Kidney (tissue), 14 donors: ENCODE results near the gene ZGPAT. TPM values are rescaled to one million over a fixed set of nuclear protein-coding genes. Genes with fewer than 3 reads are reported as not detected.
"Not testable (repeated sequence)": the region's sequence is repeated elsewhere in the genome, so short reads cannot be mapped to it uniquely, and the experiment has no call there.

Experiments used
- DNase-seq, 5 donors: peaks; one replicate each; pipeline ENCODE4 v3.0.0-alpha.2; 2013 to 2020
- FAIRE-seq: peaks from 2 replicates; lab custom pipeline; 2012; peaks lifted over from hg19 to GRCh38; lab: Jason Lieb, UNC
- H3K27ac ChIP-seq, 2 donors: one replicate each; pipeline ENCODE4 v1.7.0; 2013; ENCODE audit warnings: low read depth in 2 of 2, low read length in 2 of 2, inconsistent platforms in 1 of 2
- H3K27me3 ChIP-seq: one replicate; pipeline ENCODE4 v1.7.1; 2013; ENCODE audit warnings: low read length, inconsistent platforms; ENCODE audit not compliant: control insufficient read depth, insufficient read depth
- H3K36me3 ChIP-seq, 3 donors: one replicate each; pipeline versions ENCODE4 v1.7.0 to v1.7.1; 2013; ENCODE audit warnings: low read length in 3 of 3, control low read depth in 1 of 3, inconsistent platforms in 1 of 3; ENCODE audit not compliant: insufficient read depth in 3 of 3, control insufficient read depth in 2 of 3
- H3K4me1 ChIP-seq, 3 donors: one replicate each; pipeline versions ENCODE4 v1.7.0 to v1.7.1; 2013; ENCODE audit warnings: low read length in 3 of 3, inconsistent platforms in 1 of 3, low read depth in 1 of 3; ENCODE audit not compliant: control insufficient read depth in 2 of 3, insufficient read depth in 2 of 3
- H3K4me3 ChIP-seq, 3 donors: one replicate each; pipeline versions ENCODE4 v1.7.0 to v1.8.1; 2013; ENCODE audit warnings: low read length in 3 of 3, control low read depth in 1 of 3, inconsistent platforms in 1 of 3
- H3K9ac ChIP-seq, 3 donors: one replicate each; pipeline versions ENCODE4 v1.7.0 to v1.7.1; 2013; ENCODE audit warnings: low read length in 3 of 3, control low read depth in 1 of 3, inconsistent platforms in 1 of 3
- H3K9me3 ChIP-seq, 3 donors: one replicate each; pipeline versions ENCODE4 v1.7.0 to v1.7.1; 2013; ENCODE audit warnings: low read length in 3 of 3, control low read depth in 1 of 3, inconsistent platforms in 1 of 3; ENCODE audit not compliant: control insufficient read depth in 2 of 3, insufficient read depth in 1 of 3
- intact Hi-C: fragments of 100-400 bp; cut with DNase I; formaldehyde crosslinking; loops from one replicate; pipeline ENCODE4 v1.11.1; 2022
- polyA plus RNA-seq: library from polyadenylated mRNA; stranded (reverse); fragments of 350-450 nt; fragmentation: Illumina TruSeq; extraction: RNeasy Lipid Tissue Mini Kit (QIAGEN cat#74804); gene quantifications from one replicate; pipeline ENCODE4 v1.2.3, GENCODE V29; 2014; ENCODE audit warnings: low read depth, low replicate concordance; ENCODE audit not compliant: insufficient read depth
- total RNA-seq: library from RNA; stranded (reverse); fragmentation: NEBNext Ultra II Directional; extraction: Animal tissue kit (Norgen Biotek cat#: 25700); gene quantifications from one replicate; pipeline ENCODE4 v1.2.1, GENCODE V29; 2021
- TF ChIP-seq, protein P1 (sequence below): IDR thresholded peaks from 3 replicates; pipeline ENCODE4 v1.5.1; 2012; ENCODE audit warnings: mild to moderate bottlenecking, moderate library complexity, borderline replicate concordance; ENCODE audit not compliant: insufficient read depth; ENCODE audit errors: extremely low read depth
- donor health status: control.
- donor health status: control.
- donor health status: control.
- donor health status: control.
- donor health status: control.
- donor health status: DM: yes; HTN: yes; CAD: no.
- donor health status: Normal renal cell carcinoma (clear cell type).

Gene ZGPAT
- total and polyA plus RNA-seq, 2 donors from 2014 or later = 30.5 to 39.6 TPM

DNA sequence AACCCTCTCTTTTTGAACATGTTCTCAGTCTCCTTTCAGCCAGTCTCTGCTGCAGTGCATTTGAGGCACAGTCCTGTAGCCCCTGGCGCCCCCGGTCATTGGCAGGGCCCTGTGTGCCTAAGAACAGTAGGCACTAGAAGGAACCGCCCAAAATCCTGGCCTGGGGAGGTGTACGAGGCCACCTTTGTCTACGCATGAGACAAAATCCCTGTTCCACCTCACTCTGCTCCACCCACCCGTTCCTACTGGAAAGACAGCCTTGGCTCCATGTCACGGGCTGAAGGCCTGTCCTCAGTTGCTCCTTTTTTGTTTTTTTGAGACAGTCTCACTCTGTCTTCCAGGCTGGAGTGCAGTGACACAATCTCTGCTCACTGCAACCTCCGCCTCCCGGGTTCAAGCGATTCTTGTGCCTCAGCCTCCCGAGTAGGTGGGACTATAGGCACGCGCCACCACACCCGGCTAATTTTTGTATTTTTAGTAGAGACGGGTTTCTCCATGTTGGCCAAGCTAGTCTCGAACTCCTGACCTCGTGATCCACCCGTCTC is 22.4 kb downstream of the ZGPAT start:
- FAIRE-seq, intact Hi-C loops, H3K36me3 ChIP-seq, H3K27ac ChIP-seq, H3K9me3 ChIP-seq, DNase-seq, H3K4me3 ChIP-seq, H3K27me3 ChIP-seq, H3K9ac ChIP-seq: not testable (repeated sequence)
- peaks cover 0 to 17% (median 6%) of the 10 kb centered on the region in 3 donors for H3K4me1 ChIP-seq

DNA sequence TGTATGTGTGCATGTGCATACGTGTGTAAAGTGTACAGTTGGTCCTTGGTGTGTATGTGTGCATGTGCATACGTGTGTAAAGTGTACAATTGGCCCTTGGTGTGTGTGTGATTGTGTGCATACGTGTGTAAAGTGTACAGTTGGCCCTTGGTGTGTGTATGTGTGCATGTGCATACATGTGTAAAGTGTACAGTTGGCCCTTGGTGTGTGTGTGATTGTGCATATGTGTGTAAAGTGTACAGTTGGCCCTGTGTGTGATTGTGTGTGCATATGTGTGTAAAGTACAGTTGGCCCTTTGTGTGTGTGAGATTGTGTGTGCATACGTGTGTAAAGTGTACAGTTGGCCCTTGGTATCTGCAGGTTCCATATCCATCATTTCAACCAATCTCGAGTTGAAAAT is 23.6 kb downstream of the ZGPAT start:
- Histone ChIP-seq H3K4me1 (peaks cover 0 to 17% (median 6%) of the 10 kb centered on the region in 3 donors), H3K9ac (no peak overlapping the region), H3K9me3 (no peaks in the 10 kb centered on the region), H3K4me3 (no peak overlapping the region), H3K27me3 (no peaks in the 10 kb centered on the region), H3K27ac (no peak overlapping the region), H3K36me3 (peaks cover 4 to 8% (median 6%) of the 10 kb centered on the region in 3 donors)
- intact Hi-C loops = no loop called here
- no peak for DNase-seq
- TF ChIP-seq, protein P1, sequence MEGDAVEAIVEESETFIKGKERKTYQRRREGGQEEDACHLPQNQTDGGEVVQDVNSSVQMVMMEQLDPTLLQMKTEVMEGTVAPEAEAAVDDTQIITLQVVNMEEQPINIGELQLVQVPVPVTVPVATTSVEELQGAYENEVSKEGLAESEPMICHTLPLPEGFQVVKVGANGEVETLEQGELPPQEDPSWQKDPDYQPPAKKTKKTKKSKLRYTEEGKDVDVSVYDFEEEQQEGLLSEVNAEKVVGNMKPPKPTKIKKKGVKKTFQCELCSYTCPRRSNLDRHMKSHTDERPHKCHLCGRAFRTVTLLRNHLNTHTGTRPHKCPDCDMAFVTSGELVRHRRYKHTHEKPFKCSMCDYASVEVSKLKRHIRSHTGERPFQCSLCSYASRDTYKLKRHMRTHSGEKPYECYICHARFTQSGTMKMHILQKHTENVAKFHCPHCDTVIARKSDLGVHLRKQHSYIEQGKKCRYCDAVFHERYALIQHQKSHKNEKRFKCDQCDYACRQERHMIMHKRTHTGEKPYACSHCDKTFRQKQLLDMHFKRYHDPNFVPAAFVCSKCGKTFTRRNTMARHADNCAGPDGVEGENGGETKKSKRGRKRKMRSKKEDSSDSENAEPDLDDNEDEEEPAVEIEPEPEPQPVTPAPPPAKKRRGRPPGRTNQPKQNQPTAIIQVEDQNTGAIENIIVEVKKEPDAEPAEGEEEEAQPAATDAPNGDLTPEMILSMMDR = no peak
- FAIRE-seq = no peak

DNA sequence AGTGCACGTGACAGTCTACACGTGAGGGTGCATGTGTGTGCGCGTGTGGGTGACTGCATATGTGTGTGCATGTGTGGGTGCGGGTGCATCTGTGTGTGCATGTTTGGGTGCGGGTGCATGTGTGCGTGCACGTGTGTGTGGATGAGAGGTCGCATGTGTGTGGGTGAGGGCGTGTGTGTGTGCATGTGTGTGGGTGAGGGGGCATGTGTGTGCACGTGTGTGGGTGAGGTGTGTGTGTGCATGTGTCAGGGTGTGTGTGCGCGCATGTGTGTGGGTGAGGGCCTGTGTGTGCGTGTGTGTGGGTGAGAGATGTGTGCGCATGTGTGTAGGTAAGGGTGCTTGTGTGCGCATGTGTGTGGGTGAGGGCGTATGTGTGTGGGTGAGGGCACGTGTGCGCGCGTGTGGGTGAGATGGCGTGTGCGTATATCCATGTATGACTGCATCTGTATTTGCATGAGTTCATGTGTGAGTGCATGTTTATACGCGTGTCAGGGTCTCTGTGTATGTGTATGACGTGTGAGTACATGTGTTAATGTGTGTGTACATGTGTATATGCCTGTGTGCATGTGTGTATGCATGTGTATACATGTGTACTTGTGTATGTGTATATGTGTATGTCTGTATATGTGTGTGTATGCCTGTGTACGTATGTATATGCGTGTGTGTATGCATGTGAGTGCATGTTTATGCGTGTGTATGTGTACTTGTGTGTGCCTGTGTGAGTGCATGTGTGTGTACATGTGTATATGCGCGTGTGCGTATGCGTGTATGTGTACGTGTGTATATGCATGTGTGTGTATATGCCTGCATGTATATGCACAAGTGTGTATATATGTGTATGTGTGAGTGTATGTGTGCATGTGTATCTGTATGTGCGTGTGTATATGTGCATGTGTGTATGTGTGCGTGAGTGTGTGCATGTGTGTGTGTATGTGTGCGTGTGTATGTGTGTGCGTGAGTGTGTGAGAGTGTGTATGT is 24.6 kb downstream of the ZGPAT start:
- intact Hi-C loops = no loop called here
- TF ChIP-seq, protein P1 = no peak
- Histone ChIP-seq H3K9me3 (no peaks in the 10 kb centered on the region), H3K9ac (no peak overlapping the region), H3K27ac (no peak overlapping the region), H3K27me3 (no peaks in the 10 kb centered on the region), H3K4me1 (peaks cover 0 to 17% (median 3%) of the 10 kb centered on the region in 3 donors), H3K4me3 (peak overlapping the region in 1 of 3 donors; percentile 13), H3K36me3 (peaks cover 4 to 8% (median 6%) of the 10 kb centered on the region in 3 donors)
- DNase-seq (no peak), FAIRE-seq (no peak)

DNA sequence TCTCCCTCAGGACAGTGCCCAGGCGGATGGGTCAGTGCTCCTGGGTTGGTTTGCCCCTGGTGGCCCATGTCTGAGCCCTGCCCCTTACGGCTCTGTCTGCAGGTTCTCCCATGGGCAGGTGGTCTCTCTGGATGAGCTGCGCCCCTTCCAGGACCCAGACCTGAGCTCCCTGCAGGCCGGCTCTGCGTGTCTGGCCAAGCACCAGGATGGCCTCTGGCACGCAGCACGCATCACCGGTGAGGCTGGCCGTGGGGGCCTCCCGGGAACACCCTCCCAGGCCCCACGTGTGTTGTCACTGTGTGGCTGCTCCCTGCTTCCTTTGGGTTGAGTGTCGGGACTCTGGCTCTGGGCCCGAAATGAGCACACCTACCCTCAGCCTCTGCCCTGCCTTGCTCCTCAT is 25.3 kb downstream of the ZGPAT start:
- intact Hi-C loops = no loop called here
- Histone ChIP-seq H3K27me3 (no peaks in the 10 kb centered on the region), H3K4me1 (peaks cover 0 to 16% (median 0%) of the 10 kb centered on the region in 3 donors), H3K36me3 (peaks cover 4 to 8% (median 6%) of the 10 kb centered on the region in 3 donors), H3K9me3 (no peaks in the 10 kb centered on the region), H3K9ac (no peak overlapping the region), H3K27ac (no peak overlapping the region), H3K4me3 (no peak overlapping the region)
- TF ChIP-seq, protein P1 = no peak
- FAIRE-seq = no peak
- DNase-seq = no peak
